Prostate gland (tissue), 2 donors: ENCODE measurements around the gene OR13J1. TPM values are rescaled to one million over a fixed set of nuclear protein-coding genes. Genes with fewer than 3 reads are reported as not detected.
A peak's percentile ranks its signal among the peaks of the same experiment; 100 is the strongest.

ENCODE experiments used
- DNase-seq: peaks from one replicate; pipeline ENCODE4 v3.0.0-alpha.2; 2019; ENCODE audit warnings: low spot score
- H3K27ac ChIP-seq, 2 donors: fragments of 200-600 bp; sonication (generic); 2 replicates each; pipeline ENCODE4 v1.5.1; 2017 to 2019
- H3K27me3 ChIP-seq: fragments of 200-600 bp; sonication (generic); replicated peaks from 2 replicates; pipeline ENCODE4 v1.5.1; 2019; ENCODE audit not compliant: insufficient read depth
- H3K36me3 ChIP-seq, 2 donors: fragments of 200-600 bp; sonication (generic); 1 replicate in 1 of 2; 2 replicates in 1 of 2; pipeline versions ENCODE4 v1.5.1 to v1.8.1; 2017 to 2019
- H3K4me1 ChIP-seq: fragments of 200-600 bp; sonication (generic); replicated peaks from 2 replicates; pipeline ENCODE4 v1.5.1; 2019
- H3K4me3 ChIP-seq, 2 donors: fragments of 200-600 bp; sonication (generic); 2 replicates each; pipeline ENCODE4 v1.5.1; 2017 to 2019
- H3K9me3 ChIP-seq: fragments of 200-600 bp; sonication (generic); 2 replicates; pipeline ENCODE4 v1.5.1; 2017
- CTCF ChIP-seq, 4 experiments: fragments of 200-600 bp in 2 of 4; fragments of 450-650 bp in 2 of 4; sonication (generic) in 2 of 4; IDR thresholded peaks; 1 replicate in 3 of 4; 2 replicates in 1 of 4; pipeline ENCODE4 v1.5.1; 2016 to 2019; ENCODE audit warnings: antibody characterized with exemption in 4 of 4, mild to moderate bottlenecking in 2 of 4, moderate library complexity in 2 of 4
- POLR2A ChIP-seq: fragments of 450-650 bp; IDR thresholded peaks from one replicate; pipeline ENCODE4 v1.6.1; 2016; ENCODE audit warnings: antibody characterized with exemption, mild to moderate bottlenecking
- POLR2AphosphoS5 ChIP-seq: sonication (generic); formaldehyde crosslinking; IDR thresholded peaks from one replicate; pipeline ENCODE4 v1.6.1; 2017; ENCODE audit warnings: antibody characterized with exemption
- WGBS: methylation state at CpG from one replicate; pipeline ENCODE4 v1.1.5; 2018; 5-methylcytosine and 5-hydroxymethylcytosine counted together
- intact Hi-C: fragments of 100-400 bp; cut with DNase I; formaldehyde crosslinking; loops from one replicate; pipeline ENCODE4 v1.14.2; 2022
- total RNA-seq, 2 donors: library from RNA; depleted of rRNA; stranded (reverse); fragments of >200 nt; gene quantifications; one replicate each; pipeline ENCODE4 v1.1.0, GENCODE V29; 2016

Gene OR13J1
- total RNA-seq, 2 donors from 2014 or later, result not detected

- no peaks in the 10 kb centered on the region for H3K36me3 ChIP-seq
- H3K27me3 ChIP-seq, result no peaks in the 10 kb centered on the region
- peak; percentile 53 for DNase-seq
- peak in 3 of 4 experiments; percentile 52 to 70 (median 70) for TF ChIP-seq CTCF (IDR thresholded peaks at IDR 0.05)
- peak; percentile 60 for TF ChIP-seq POLR2AphosphoS5
- no peak for TF ChIP-seq POLR2A
- intact Hi-C loops, result no loop called here
- H3K9me3 ChIP-seq, result no peaks in the 10 kb centered on the region
- peaks cover 30% of the 10 kb centered on the region for H3K4me1 ChIP-seq
- peak overlapping the region; percentile 57 to 79 for H3K27ac ChIP-seq
- no peak overlapping the region for H3K4me3 ChIP-seq
- WGBS, result 62% methylated on average over 14 of the region's 14 CpGs
Measured at GRCh38 chr9:35910613-35911359, 40.6 kb upstream of the OR13J1 start.

- H3K4me1 ChIP-seq, result peaks cover 36% of the 10 kb centered on the region
- no peaks in the 10 kb centered on the region for H3K36me3 ChIP-seq
- H3K9me3 ChIP-seq, result no peaks in the 10 kb centered on the region
- no peak for DNase-seq
- intact Hi-C loops, result no loop called here
- H3K4me3 ChIP-seq, result no peak overlapping the region
- H3K27me3 ChIP-seq, result no peaks in the 10 kb centered on the region
- 90% methylated on average over 34 of the region's 34 CpGs for WGBS
- H3K27ac ChIP-seq, result peak overlapping the region; percentile 79 to 81
- TF ChIP-seq POLR2A (no peak), POLR2AphosphoS5 (no peak), CTCF (IDR thresholded peaks at IDR 0.05) (no peak)
Measured at GRCh38 chr9:35909687-35910612, 39.7 kb upstream of the OR13J1 start.

- Histone ChIP-seq H3K27me3 (no peaks in the 10 kb centered on the region), H3K9me3 (no peaks in the 10 kb centered on the region), H3K36me3 (no peaks in the 10 kb centered on the region), H3K27ac (peak within 1 kb of the TSS; percentile 79 to 81), H3K4me3 (no peak within 1 kb of the TSS), H3K4me1 (peaks cover 38% of the 10 kb centered on the region)
- WGBS, result 75% methylated on average over 11 of the region's 11 CpGs
- intact Hi-C loops, result no loop called here
- TF ChIP-seq CTCF (IDR thresholded peaks at IDR 0.05), result no peak
- TF ChIP-seq POLR2A, result no peak
- TF ChIP-seq POLR2AphosphoS5, result no peak
- no peak for DNase-seq
Measured at GRCh38 chr9:35909274-35909673, 39.1 kb upstream of the OR13J1 start, which contains the start of gene SPAAR. Gene SPAAR (plus strand): TSS chr9:35909490. CDS start chr9:35910464, 974 bp downstream.

DNA sequence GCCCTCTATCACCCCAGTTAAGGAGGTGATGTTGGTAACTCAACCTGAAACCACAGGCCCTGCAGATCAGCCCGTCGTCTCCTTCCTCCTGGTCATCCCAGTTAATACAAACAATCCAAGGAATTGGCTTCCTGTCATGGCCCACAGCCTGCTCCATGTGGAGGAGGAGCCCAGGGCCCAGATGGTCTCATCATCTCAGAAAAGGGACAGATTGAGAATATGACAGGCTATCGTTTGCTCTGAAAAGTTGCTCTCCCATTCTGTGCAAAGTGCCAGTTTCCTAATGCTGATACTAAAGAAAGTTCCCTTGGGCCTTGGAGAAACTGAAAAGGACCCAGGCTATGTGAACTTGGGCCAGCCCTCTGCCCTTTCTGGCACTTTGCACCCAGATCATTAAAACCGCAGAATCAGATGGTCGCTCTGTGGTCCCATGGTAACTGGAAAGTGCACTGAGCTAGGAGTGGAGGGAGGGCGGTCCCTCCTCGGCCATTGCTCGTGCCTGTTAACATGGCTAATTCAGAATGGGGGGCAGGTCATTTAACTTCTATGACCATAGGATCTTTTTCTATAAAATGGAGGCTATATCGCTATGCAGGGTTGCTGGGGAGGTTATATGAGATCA lies 38.4 kb upstream of the OR13J1 start:
- Histone ChIP-seq H3K4me1 (peaks cover 42% of the 10 kb centered on the region), H3K4me3 (no peak overlapping the region), H3K27me3 (no peaks in the 10 kb centered on the region), H3K27ac (peak overlapping the region; percentile 79 to 81), H3K36me3 (no peaks in the 10 kb centered on the region), H3K9me3 (no peaks in the 10 kb centered on the region)
- no peak for DNase-seq
- intact Hi-C loops, result no loop called here
- WGBS, result 61% methylated on average over 9 of the region's 9 CpGs
- TF ChIP-seq CTCF (IDR thresholded peaks at IDR 0.05) (no peak), POLR2AphosphoS5 (no peak), POLR2A (no peak)
